ENCODE results near the gene BRD9.
"Not testable (repeated sequence)": the region's sequence is repeated elsewhere in the genome, so short reads cannot be mapped to it uniquely, and the experiment has no call there.

Gene BRD9

GRCh38 chr5:930866-931265 lies 38.3 kb upstream of the BRD9 start:
- TF ChIP-seq ZNF274 (IDR thresholded peaks at IDR 0.05; ENCODE audit: low read depth, low read length) = no peak
- no peak overlapping the region for H3K4me3 ChIP-seq (ENCODE audit: low read length)

DNA sequence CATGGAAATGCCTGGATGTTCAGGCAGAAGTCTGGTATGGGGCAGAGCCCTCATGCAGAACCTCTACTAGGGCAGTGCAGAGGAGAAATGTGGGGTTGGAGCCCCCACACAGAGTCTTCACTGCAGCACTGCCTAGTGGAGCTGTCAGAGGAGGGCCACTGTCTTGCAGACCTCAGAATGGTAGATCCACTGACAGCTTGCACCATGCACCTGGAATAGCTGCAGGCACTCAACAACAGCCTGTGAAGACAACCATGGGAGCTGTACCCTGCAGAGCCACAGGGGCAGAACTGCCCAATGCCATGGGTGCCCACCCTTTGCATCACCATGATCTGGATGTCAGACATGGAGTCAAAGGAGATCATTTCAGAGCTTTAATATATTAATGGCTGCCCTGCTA lies 37.0 kb upstream of the BRD9 start:
- H3K4me3 ChIP-seq (ENCODE audit: low read length) = no peak overlapping the region
- TF ChIP-seq ZNF274 (IDR thresholded peaks at IDR 0.05; ENCODE audit: low read depth, low read length) = no peak

DNA sequence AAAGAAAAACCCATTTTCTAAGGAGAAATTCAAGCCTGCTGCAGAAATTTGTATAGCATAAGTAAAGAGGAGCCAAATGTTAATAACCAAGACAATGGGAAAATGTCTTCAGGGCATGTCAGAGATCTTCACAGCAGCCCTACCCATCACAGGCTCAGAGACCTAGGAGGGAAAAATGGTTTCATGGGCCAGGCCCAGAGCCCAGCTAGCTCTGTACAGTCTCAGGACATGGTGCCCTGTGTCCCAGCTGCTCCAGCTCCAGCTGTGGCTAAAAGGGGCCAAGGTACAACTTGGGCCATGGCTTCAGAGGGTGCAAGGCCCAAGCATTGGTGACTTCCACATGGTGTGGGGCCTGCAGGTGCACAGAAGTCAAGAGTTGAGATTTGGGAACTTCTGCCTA lies 36.6 kb upstream of the BRD9 start:
- not testable (repeated sequence) for H3K4me3 ChIP-seq (ENCODE audit: low read length)

GRCh38 chr5:927172-928015 lies 34.8 kb upstream of the BRD9 start:
- TF ChIP-seq ZNF274 (IDR thresholded peaks at IDR 0.05; ENCODE audit: low read depth, low read length) = no peak

GRCh38 chr5:926417-927171 lies 34.0 kb upstream of the BRD9 start:
- H3K4me3 ChIP-seq (ENCODE audit: low read length) = no peak overlapping the region; the same call in 1 of the 2 replicates
- no peak for TF ChIP-seq ZNF274 (IDR thresholded peaks at IDR 0.05; ENCODE audit: low read depth, low read length)

More at GRCh38 chr5:927172-928015, 34.8 kb upstream of the BRD9 start:
- no peak overlapping the region; the same call in 1 of the 2 replicates for H3K4me3 ChIP-seq (ENCODE audit: low read length)

GRCh38 chr5:923281-923873 lies 30.8 kb upstream of the BRD9 start:
- H3K4me3 ChIP-seq (ENCODE audit: low read length) = no peak overlapping the region
- TF ChIP-seq ZNF274 (IDR thresholded peaks at IDR 0.05; ENCODE audit: low read depth, low read length) = no peak

- no peak overlapping the region for H3K4me3 ChIP-seq (ENCODE audit: low read length)
- TF ChIP-seq ZNF274 (IDR thresholded peaks at IDR 0.05; ENCODE audit: low read depth, low read length) = no peak
Measured at GRCh38 chr5:922436-923280, 30.1 kb upstream of the BRD9 start.

GRCh38 chr5:921456-922435 lies 29.1 kb upstream of the BRD9 start:
- no peak for TF ChIP-seq ZNF274 (IDR thresholded peaks at IDR 0.05; ENCODE audit: low read depth, low read length)
- no peak overlapping the region for H3K4me3 ChIP-seq (ENCODE audit: low read length)

- TF ChIP-seq ZNF274 (IDR thresholded peaks at IDR 0.05; ENCODE audit: low read depth, low read length) = no peak
- no peak overlapping the region for H3K4me3 ChIP-seq (ENCODE audit: low read length)
Measured at GRCh38 chr5:920321-920720, 27.7 kb upstream of the BRD9 start.

DNA sequence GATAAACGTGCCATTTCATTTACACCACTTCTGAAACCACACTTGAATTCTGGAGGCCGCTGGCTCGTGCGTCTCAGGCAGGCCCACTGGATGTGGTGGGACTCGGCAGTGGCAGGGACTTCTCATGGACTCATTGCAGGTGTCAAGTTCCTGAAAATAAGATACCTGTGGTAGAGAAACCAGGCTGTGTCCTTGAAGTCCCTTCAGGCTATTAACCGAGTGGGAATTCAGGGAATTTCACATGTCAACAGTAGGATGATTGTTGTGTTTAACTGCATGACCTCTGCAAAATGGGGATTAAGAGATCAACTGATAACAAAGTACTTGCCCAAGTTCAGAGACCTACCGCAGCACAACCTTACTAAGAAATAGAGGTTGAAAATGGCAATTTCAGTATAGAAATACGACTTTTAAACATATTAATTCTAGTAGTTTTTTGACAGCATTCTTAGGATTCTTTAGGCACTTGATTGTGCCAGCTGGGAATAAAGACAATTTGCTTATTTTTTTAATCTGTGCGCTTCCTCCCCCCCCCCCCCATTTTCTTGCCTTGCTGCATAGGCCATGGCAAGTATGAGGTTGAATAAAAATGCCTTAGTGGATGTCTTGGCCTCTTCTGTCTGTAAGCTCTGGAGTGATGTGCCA lies 26.9 kb upstream of the BRD9 start:
- H3K4me3 ChIP-seq (ENCODE audit: low read length) = no peak overlapping the region
- TF ChIP-seq ZNF274 (IDR thresholded peaks at IDR 0.05; ENCODE audit: low read depth, low read length) = no peak

GRCh38 chr5:918717-919116 lies 26.1 kb upstream of the BRD9 start:
- not testable (repeated sequence) for H3K4me3 ChIP-seq (ENCODE audit: low read length)

GRCh38 chr5:916441-917293 lies 24.1 kb upstream of the BRD9 start:
- TF ChIP-seq ZNF274 (IDR thresholded peaks at IDR 0.05; ENCODE audit: low read depth, low read length) = no peak
- H3K4me3 ChIP-seq (ENCODE audit: low read length) = no peak overlapping the region
